Breast epithelium (tissue), 3 donors: Measurements from ENCODE around the gene CBX6.

Source experiments
- CTCF ChIP-seq, 3 donors: fragments of 450-650 bp; IDR thresholded peaks; one replicate each; pipeline ENCODE4 v1.5.1; 2016 to 2017; ENCODE audit warnings: antibody characterized with exemption in 3 of 3, mild to moderate bottlenecking in 3 of 3, moderate library complexity in 3 of 3
- POLR2A ChIP-seq: fragments of 450-650 bp; IDR thresholded peaks from one replicate; pipeline ENCODE4 v1.6.1; 2016; ENCODE audit warnings: antibody characterized with exemption, mild to moderate bottlenecking, moderate library complexity

- TF ChIP-seq POLR2A (no peak), CTCF (IDR thresholded peaks at IDR 0.05) (no peak)
These were observed 19.2 kb upstream of the CBX6 start for GRCh38 chr22:38891256-38891655.
